ENCODE data around the gene TBC1D13. TPM values are rescaled to one million over a fixed set of nuclear protein-coding genes. Genes with fewer than 3 reads are reported as not detected.
"Not testable (repeated sequence)": the region's sequence is repeated elsewhere in the genome, so short reads cannot be mapped to it uniquely, and the experiment has no call there.

The TBC1D13 gene
- total RNA-seq, 1 experiment from 2014 or later = 5.9 TPM

GRCh38 chr9:128792978-128793686 is 6.1 kb downstream of the TBC1D13 start:
- Histone ChIP-seq H3K27me3 (replicated peaks) (no peaks in the 10 kb centered on the region), H3K9me3 (replicated peaks) (no peaks in the 10 kb centered on the region), H3K4me1 (replicated peaks) (peaks cover 2% of the 10 kb centered on the region; the same call in 1 of the 2 replicates), H3K4me3 (no peak overlapping the region), H3K27ac (no peak overlapping the region), H3K36me3 (peaks cover 63% of the 10 kb centered on the region)
- no peak for DNase-seq (ENCODE audit: low read depth in 1 of 2, low spot score in 2 of 2)

GRCh38 chr9:128794961-128795360 is 7.9 kb downstream of the TBC1D13 start:
- DNase-seq (ENCODE audit: low read depth in 1 of 2, low spot score in 2 of 2); H3K4me1 ChIP-seq (replicated peaks); H3K4me3 ChIP-seq; H3K27ac ChIP-seq; H3K9me3 ChIP-seq (replicated peaks); H3K27me3 ChIP-seq (replicated peaks): not testable (repeated sequence)
- peaks cover 72% of the 10 kb centered on the region for H3K36me3 ChIP-seq

GRCh38 chr9:128798896-128799295 is 11.8 kb downstream of the TBC1D13 start:
- Histone ChIP-seq H3K27ac (no peak overlapping the region), H3K4me1 (replicated peaks) (no peaks in the 10 kb centered on the region), H3K36me3 (peaks cover 74% of the 10 kb centered on the region), H3K4me3 (no peak overlapping the region), H3K27me3 (replicated peaks) (no peaks in the 10 kb centered on the region), H3K9me3 (replicated peaks) (no peaks in the 10 kb centered on the region)
- no peak for DNase-seq (ENCODE audit: low read depth in 1 of 2, low spot score in 2 of 2)

GRCh38 chr9:128800061-128800460 is 13.0 kb downstream of the TBC1D13 start:
- Histone ChIP-seq H3K9me3 (replicated peaks) (no peaks in the 10 kb centered on the region), H3K4me1 (replicated peaks) (no peaks in the 10 kb centered on the region), H3K27ac (no peak overlapping the region), H3K27me3 (replicated peaks) (no peaks in the 10 kb centered on the region), H3K36me3 (peaks cover 72% of the 10 kb centered on the region), H3K4me3 (no peak overlapping the region)
- no peak for DNase-seq (ENCODE audit: low read depth in 1 of 2, low spot score in 2 of 2)

GRCh38 chr9:128802482-128802881 is 15.4 kb downstream of the TBC1D13 start:
- DNase-seq (ENCODE audit: low read depth in 1 of 2, low spot score in 2 of 2) = no peak
- Histone ChIP-seq H3K9me3 (replicated peaks) (no peaks in the 10 kb centered on the region), H3K36me3 (peaks cover 72% of the 10 kb centered on the region), H3K4me3 (no peak overlapping the region), H3K27ac (no peak overlapping the region), H3K4me1 (replicated peaks) (no peaks in the 10 kb centered on the region), H3K27me3 (replicated peaks) (no peaks in the 10 kb centered on the region)

GRCh38 chr9:128805661-128806060 is 18.6 kb downstream of the TBC1D13 start:
- Histone ChIP-seq H3K27ac (no peak overlapping the region), H3K36me3 (peaks cover 48% of the 10 kb centered on the region), H3K4me1 (replicated peaks) (no peaks in the 10 kb centered on the region), H3K27me3 (replicated peaks) (no peaks in the 10 kb centered on the region), H3K9me3 (replicated peaks) (no peaks in the 10 kb centered on the region), H3K4me3 (no peak overlapping the region)
- no peak for DNase-seq (ENCODE audit: low read depth in 1 of 2, low spot score in 2 of 2)

- Histone ChIP-seq H3K9me3 (replicated peaks) (no peaks in the 10 kb centered on the region), H3K36me3 (peaks cover 31% of the 10 kb centered on the region), H3K4me3 (no peak overlapping the region), H3K4me1 (replicated peaks) (no peaks in the 10 kb centered on the region), H3K27me3 (replicated peaks) (no peaks in the 10 kb centered on the region), H3K27ac (no peak overlapping the region)
- DNase-seq (ENCODE audit: low read depth in 1 of 2, low spot score in 2 of 2) = no peak
Observed at GRCh38 chr9:128807827-128808226, 20.8 kb downstream of the TBC1D13 start.

- H3K27ac ChIP-seq = no peak overlapping the region
- H3K4me3 ChIP-seq = no peak overlapping the region
- DNase-seq (ENCODE audit: low read depth in 1 of 2, low spot score in 2 of 2) = no peak
- no peaks in the 10 kb centered on the region for H3K27me3 ChIP-seq (replicated peaks)
- H3K36me3 ChIP-seq = peaks cover 24% of the 10 kb centered on the region
- H3K4me1 ChIP-seq (replicated peaks) = no peaks in the 10 kb centered on the region
- no peaks in the 10 kb centered on the region for H3K9me3 ChIP-seq (replicated peaks)
Observed at GRCh38 chr9:128808543-128808942, 21.5 kb downstream of the TBC1D13 start.

- Histone ChIP-seq H3K27ac (no peak overlapping the region), H3K4me1 (replicated peaks) (no peaks in the 10 kb centered on the region), H3K9me3 (replicated peaks) (no peaks in the 10 kb centered on the region), H3K36me3 (peaks cover 19% of the 10 kb centered on the region), H3K27me3 (replicated peaks) (no peaks in the 10 kb centered on the region), H3K4me3 (no peak overlapping the region)
- no peak for DNase-seq (ENCODE audit: low read depth in 1 of 2, low spot score in 2 of 2)
Observed at GRCh38 chr9:128809036-128809599, 22.1 kb downstream of the TBC1D13 start.

- no peak for DNase-seq (ENCODE audit: low read depth in 1 of 2, low spot score in 2 of 2)
- Histone ChIP-seq H3K27me3 (replicated peaks) (no peaks in the 10 kb centered on the region), H3K4me1 (replicated peaks) (no peaks in the 10 kb centered on the region), H3K4me3 (no peak overlapping the region), H3K36me3 (peaks cover 19% of the 10 kb centered on the region), H3K27ac (no peak overlapping the region), H3K9me3 (replicated peaks) (no peaks in the 10 kb centered on the region)
Observed at GRCh38 chr9:128809831-128810230, 22.8 kb downstream of the TBC1D13 start.

GRCh38 chr9:128810873-128811272 is 23.8 kb downstream of the TBC1D13 start:
- no peak overlapping the region for H3K27ac ChIP-seq
- H3K4me1 ChIP-seq (replicated peaks) = no peaks in the 10 kb centered on the region
- no peak for DNase-seq (ENCODE audit: low read depth in 1 of 2, low spot score in 2 of 2)
- H3K4me3 ChIP-seq = no peak overlapping the region
- H3K27me3 ChIP-seq (replicated peaks) = no peaks in the 10 kb centered on the region
- no peaks in the 10 kb centered on the region for H3K9me3 ChIP-seq (replicated peaks)
- peaks cover 15% of the 10 kb centered on the region for H3K36me3 ChIP-seq

GRCh38 chr9:128818099-128818838 is 31.2 kb downstream of the TBC1D13 start, which contains the start of gene ENDOG:
Gene ENDOG, plus strand, starts transcription at chr9:128818500. Its CDS starts 185 bp downstream, at chr9:128818685.
- Histone ChIP-seq H3K36me3 (peaks cover 29% of the 10 kb centered on the region), H3K4me1 (replicated peaks) (peaks cover 8% of the 10 kb centered on the region), H3K9me3 (replicated peaks) (no peaks in the 10 kb centered on the region), H3K27ac (no peak within 1 kb of the TSS), H3K27me3 (replicated peaks) (no peaks in the 10 kb centered on the region), H3K4me3 (peak within 1 kb of the TSS; percentile 57)
- peak; percentile 94 to 95 for DNase-seq (ENCODE audit: low read depth in 1 of 2, low spot score in 2 of 2)

- Histone ChIP-seq H3K4me3 (peak overlapping the region; percentile 57), H3K27me3 (replicated peaks) (no peaks in the 10 kb centered on the region), H3K36me3 (peaks cover 36% of the 10 kb centered on the region), H3K4me1 (replicated peaks) (peaks cover 8% of the 10 kb centered on the region), H3K27ac (no peak overlapping the region), H3K9me3 (replicated peaks) (no peaks in the 10 kb centered on the region)
- DNase-seq (ENCODE audit: low read depth in 1 of 2, low spot score in 2 of 2) = peak in 1 of 2 experiments; percentile 21
Observed at GRCh38 chr9:128818839-128819715, 32.0 kb downstream of the TBC1D13 start.
